Osteocyte (in vitro differentiated cells): Measurements from ENCODE around the gene SLC10A1. TPM values are rescaled to one million over a fixed set of nuclear protein-coding genes. Genes with fewer than 3 reads are reported as not detected.

Source experiments
- DNase-seq: peaks from one replicate; pipeline ENCODE4 v3.0.0; 2021; ENCODE audit warnings: mixed read lengths; ENCODE audit not compliant: unreplicated experiment; ENCODE audit errors: extremely low spot score
- H3K27ac Mint-ChIP-seq: one replicate; pipeline ENCODE4 v1.8.0; 2021; ENCODE audit warnings: mild to moderate bottlenecking, mixed read lengths; ENCODE audit not compliant: unreplicated experiment
- H3K27me3 Mint-ChIP-seq: one replicate; pipeline ENCODE4 v1.8.0; 2021; ENCODE audit warnings: mixed read lengths; ENCODE audit not compliant: unreplicated experiment
- H3K36me3 Mint-ChIP-seq: one replicate; pipeline ENCODE4 v1.8.0; 2021; ENCODE audit warnings: mixed read lengths; ENCODE audit not compliant: unreplicated experiment
- H3K4me1 Mint-ChIP-seq: one replicate; pipeline ENCODE4 v1.8.0; 2021; ENCODE audit warnings: mixed read lengths; ENCODE audit not compliant: unreplicated experiment
- H3K4me3 Mint-ChIP-seq: one replicate; pipeline ENCODE4 v1.8.0; 2021; ENCODE audit warnings: mild to moderate bottlenecking, moderate library complexity, mixed read lengths; ENCODE audit not compliant: unreplicated experiment
- H3K9me3 Mint-ChIP-seq: one replicate; pipeline ENCODE4 v1.8.0; 2021; ENCODE audit warnings: mixed read lengths; ENCODE audit not compliant: unreplicated experiment
- long read RNA-seq: library from polyadenylated mRNA; unstranded; transcript quantifications from one replicate; pipeline ENCODE4 v2.0.0, GENCODE V29; 2021
- total RNA-seq: library from RNA; stranded (reverse); gene quantifications from 2 replicates; pipeline ENCODE4 v1.2.1, GENCODE V29; 2021
- TF ChIP-seq, protein P1 (sequence below): fragments of 200-600 bp; sonication (generic); IDR thresholded peaks from 2 replicates; pipeline ENCODE4 v1.5.0; 2021; ENCODE audit warnings: antibody characterized with exemption, mild to moderate bottlenecking, moderate library complexity

Gene SLC10A1
- total RNA-seq = not detected in 2 replicates
- long read RNA-seq, partial matches to known transcripts = 0 of 1 reads
- long read RNA-seq, other reads (novel, unspliced or antisense) = 1 of 1 reads

DNA sequence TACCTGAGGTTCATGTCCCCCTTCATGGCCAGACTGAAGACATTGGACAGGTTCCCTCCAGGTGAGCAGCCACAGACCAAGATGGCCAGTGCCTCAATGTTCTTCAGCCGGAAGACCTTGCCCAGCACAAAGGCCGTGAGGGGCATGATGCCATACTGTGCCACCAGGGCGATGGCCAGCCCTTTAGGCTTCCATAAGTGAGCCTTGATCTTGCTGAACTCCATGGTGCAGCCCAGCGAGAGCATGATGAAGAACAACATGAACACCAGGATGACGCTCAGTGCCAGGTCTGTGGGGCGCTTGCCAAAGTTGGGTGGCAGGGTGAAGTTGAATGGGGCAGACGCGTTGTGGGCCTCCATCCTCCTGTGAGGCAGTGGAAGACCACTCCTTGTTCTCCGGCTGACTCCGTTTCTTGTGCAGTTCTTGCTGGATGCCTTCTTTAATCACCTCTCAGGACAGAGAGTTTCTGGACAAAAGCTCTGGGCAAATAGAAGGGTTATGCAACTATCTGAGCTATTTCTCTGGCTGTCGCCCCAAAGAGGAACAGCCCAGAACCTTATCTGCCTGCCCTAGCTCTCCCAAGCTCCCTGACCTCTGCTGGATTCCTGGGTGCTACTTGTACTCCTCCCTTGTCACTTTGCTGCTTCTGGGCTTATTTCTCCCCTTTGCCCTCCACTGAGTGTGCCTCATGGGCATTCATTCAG is at the start of gene SLC10A1:
Gene SLC10A1, minus strand, starts transcription at position 445 of the 704 bp plus-strand sequence. Its CDS starts 86 bp downstream, at position 359.
- peak; percentile 70 for DNase-seq
- no peak within 1 kb of the TSS for H3K27ac Mint-ChIP-seq
- TF ChIP-seq, protein P1, sequence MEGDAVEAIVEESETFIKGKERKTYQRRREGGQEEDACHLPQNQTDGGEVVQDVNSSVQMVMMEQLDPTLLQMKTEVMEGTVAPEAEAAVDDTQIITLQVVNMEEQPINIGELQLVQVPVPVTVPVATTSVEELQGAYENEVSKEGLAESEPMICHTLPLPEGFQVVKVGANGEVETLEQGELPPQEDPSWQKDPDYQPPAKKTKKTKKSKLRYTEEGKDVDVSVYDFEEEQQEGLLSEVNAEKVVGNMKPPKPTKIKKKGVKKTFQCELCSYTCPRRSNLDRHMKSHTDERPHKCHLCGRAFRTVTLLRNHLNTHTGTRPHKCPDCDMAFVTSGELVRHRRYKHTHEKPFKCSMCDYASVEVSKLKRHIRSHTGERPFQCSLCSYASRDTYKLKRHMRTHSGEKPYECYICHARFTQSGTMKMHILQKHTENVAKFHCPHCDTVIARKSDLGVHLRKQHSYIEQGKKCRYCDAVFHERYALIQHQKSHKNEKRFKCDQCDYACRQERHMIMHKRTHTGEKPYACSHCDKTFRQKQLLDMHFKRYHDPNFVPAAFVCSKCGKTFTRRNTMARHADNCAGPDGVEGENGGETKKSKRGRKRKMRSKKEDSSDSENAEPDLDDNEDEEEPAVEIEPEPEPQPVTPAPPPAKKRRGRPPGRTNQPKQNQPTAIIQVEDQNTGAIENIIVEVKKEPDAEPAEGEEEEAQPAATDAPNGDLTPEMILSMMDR = no peak
- H3K9me3 Mint-ChIP-seq = peaks cover 5% of the 10 kb centered on the region
- no peak within 1 kb of the TSS for H3K4me3 Mint-ChIP-seq
- H3K4me1 Mint-ChIP-seq = no peaks in the 10 kb centered on the region
- no peaks in the 10 kb centered on the region for H3K36me3 Mint-ChIP-seq
- H3K27me3 Mint-ChIP-seq = peaks cover 15% of the 10 kb centered on the region

DNA sequence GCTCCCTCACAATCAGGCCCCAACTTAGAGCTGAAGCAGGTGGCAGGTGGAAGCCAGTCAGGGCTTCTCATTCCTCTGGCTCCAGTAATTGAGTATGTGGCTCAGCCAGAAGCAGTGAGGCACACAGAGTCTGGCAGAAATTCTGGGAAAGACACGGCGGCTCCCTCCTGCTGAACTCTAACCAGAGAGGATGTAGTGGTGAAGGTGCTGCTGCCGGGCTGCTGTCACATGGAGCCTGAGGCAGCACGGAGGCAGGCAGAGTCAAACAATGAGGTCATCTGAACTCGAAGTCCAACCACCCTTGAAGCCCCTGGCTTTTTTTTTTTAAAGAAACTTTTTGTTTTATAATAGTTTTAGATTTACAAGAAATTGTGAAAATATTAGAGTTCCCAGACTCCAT is 48.7 kb upstream of the SLC10A1 start:
- peaks cover 13% of the 10 kb centered on the region for H3K27me3 Mint-ChIP-seq
- H3K4me3 Mint-ChIP-seq = no peak overlapping the region
- DNase-seq = peak; percentile 76
- no peaks in the 10 kb centered on the region for H3K4me1 Mint-ChIP-seq
- H3K36me3 Mint-ChIP-seq = no peaks in the 10 kb centered on the region
- H3K9me3 Mint-ChIP-seq = no peaks in the 10 kb centered on the region
- H3K27ac Mint-ChIP-seq = no peak overlapping the region
- TF ChIP-seq, protein P1 = no peak

DNA sequence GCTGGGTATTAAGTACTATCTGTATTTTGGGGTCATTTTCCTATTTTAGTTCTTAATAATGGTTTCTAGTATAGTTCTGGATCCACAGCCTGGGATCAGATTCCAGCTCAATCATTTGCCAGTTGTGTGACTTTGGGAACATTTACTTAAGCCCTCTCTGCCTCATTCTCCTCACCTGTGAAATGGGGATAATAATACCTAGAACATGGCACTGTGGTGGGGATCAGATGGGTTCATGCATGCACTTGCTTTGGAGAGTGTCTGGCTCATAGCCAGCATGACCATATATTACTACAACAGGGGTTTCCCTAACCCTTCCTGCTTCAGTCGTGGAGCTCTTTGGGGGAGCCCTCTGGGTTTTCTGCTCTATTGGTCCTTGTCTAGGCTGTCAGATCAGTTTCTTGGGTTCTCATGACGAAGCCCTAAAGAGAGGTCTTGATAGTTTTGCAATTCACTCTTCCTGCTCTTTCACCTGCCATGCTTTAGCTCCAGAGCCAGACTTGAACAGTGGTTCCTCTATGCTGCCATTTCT is 48.1 kb upstream of the SLC10A1 start:
- H3K27ac Mint-ChIP-seq = no peak overlapping the region
- no peaks in the 10 kb centered on the region for H3K9me3 Mint-ChIP-seq
- peak; percentile 19 for DNase-seq
- H3K4me3 Mint-ChIP-seq = no peak overlapping the region
- TF ChIP-seq, protein P1 = no peak
- no peaks in the 10 kb centered on the region for H3K4me1 Mint-ChIP-seq
- H3K36me3 Mint-ChIP-seq = no peaks in the 10 kb centered on the region
- H3K27me3 Mint-ChIP-seq = peaks cover 11% of the 10 kb centered on the region

GRCh38 chr14:69844171-69844570 is 47.1 kb upstream of the SLC10A1 start:
- TF ChIP-seq, protein P1 = no peak
- DNase-seq = peak; percentile 62
- no peaks in the 10 kb centered on the region for H3K9me3 Mint-ChIP-seq

DNA sequence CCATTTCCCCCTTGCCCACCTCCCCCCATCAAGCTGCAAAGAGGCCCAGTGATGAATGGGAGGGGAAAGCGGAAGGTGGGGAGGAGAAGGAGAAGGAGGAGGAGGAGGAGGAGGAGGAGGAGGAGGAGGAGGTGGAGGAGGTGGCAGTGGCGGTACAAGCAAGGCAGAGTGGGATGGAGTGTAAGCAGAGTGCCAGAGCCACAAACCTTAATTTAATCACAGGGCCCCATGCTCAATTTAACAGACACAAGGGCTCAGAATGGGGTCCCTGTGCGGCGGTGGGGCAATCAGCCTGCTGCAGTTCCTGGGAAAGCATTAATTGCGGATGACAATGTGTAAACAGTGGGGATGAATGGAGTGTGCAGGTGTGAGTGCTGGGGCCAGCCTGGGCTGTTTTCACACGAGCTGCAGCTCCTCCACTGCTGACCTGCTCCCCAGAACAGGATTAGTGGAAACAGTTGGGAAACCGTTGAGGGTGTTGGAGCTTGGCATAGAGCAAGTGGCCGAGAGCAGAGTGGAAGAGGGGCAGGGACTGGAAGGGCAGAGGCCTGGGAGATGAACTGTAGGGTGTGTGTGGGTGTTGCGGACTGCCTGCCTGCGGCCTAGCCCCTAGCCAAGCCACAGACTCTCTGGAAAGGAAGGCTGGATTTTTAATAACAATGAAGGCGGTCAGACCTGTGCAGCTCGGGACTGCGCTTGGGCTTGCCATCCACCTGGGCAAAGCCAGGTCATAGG is 45.8 kb upstream of the SLC10A1 start:
- H3K27me3 Mint-ChIP-seq = peaks cover 5% of the 10 kb centered on the region
- no peaks in the 10 kb centered on the region for H3K36me3 Mint-ChIP-seq
- TF ChIP-seq, protein P1 = no peak
- no peaks in the 10 kb centered on the region for H3K4me1 Mint-ChIP-seq
- no peak overlapping the region for H3K27ac Mint-ChIP-seq
- peak; percentile 76 for DNase-seq
- no peaks in the 10 kb centered on the region for H3K9me3 Mint-ChIP-seq
- no peak overlapping the region for H3K4me3 Mint-ChIP-seq

More at GRCh38 chr14:69844171-69844570, 47.1 kb upstream of the SLC10A1 start:
- H3K36me3 Mint-ChIP-seq = no peaks in the 10 kb centered on the region
- H3K27me3 Mint-ChIP-seq = peaks cover 8% of the 10 kb centered on the region
- H3K4me1 Mint-ChIP-seq = no peaks in the 10 kb centered on the region
- H3K4me3 Mint-ChIP-seq = no peak overlapping the region
- no peak overlapping the region for H3K27ac Mint-ChIP-seq
